SIG-M5 treated with dmso at 0.1 percent for 504 hours (cell line): ENCODE data around the gene ARRB2.

Source experiments
- DNase-seq: peaks from one replicate; lab custom pipeline; 2025; ENCODE audit not compliant: unreplicated experiment; lab: John Stamatoyannopoulos, UW

Gene ARRB2

DNA sequence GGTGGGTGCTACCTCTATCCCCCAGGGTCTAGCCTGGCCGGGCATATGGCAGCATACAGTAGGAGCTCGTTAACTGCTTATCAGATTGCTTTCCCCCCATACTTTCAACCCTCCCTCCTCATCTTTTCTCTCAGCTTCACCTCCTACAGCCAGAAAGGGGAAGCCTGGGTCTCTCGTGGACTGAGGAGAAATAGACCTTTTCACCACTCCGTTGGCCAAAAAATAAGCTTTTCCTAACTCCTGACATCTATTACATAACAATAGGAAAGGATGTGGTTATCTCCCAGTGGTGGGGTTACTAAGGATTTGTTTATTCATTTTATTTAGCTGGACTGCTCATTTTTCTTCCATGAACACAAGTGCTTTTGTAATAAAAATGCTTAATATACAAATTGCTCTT lies 38.3 kb downstream of the ARRB2 start:
- no peak for DNase-seq

DNA sequence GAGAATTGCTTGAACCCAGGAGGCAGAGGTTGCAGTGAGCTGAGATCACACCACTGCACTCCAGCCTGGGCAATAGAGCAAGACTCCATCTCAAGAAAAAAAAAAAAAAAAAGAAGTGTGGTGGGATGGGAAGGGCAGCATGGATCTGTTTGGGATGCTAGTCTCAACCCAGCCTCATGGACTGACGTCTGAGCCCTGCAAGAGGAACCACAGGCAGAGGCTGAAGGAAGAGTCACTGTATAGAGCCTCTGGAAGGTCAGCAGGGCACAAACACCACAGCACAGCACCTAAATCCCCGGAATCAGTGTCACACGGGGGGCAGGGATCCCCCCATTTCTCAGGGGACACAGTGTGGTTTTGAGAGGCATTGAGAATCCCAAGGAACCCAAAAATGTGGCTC lies 40.2 kb downstream of the ARRB2 start:
- DNase-seq: no peak

DNA sequence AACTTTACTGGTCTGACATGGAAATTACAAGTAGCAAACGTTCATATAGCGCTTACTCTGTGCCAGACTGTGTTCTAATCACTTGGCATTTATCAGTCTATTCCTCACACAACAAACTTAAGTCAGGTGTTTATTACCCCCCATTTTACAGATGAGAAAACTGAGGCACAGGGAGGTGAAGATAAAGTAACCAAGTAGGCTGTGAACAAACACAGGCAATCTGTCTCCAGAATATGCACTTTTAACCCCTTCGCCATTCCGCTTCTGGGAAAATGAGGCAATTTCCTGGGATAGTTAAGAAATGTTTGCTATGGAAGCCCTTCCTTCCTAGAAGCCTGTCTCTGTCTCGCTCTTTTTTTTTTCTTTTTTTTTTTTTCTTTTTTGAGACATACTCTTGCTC lies 41.5 kb downstream of the ARRB2 start:
- DNase-seq: no peak

DNA sequence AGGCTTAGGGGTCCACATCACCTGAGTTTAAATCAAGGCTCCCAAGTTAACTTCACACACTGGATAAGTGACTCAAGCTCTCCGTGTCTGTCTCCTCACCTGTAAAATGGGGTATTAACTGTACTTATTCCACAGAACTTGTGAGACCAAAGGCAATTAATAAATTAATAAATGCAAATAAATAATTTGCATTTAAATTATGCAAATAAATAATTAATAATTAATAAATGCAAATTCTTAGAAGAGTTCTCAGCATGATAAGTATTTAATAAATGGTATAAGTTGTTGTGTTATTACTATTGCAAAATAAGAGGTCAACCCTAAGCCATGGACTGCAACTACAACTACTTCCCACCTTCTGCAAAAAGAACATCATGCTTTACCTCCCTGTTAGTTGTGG lies 43.0 kb downstream of the ARRB2 start:
- no peak for DNase-seq

DNA sequence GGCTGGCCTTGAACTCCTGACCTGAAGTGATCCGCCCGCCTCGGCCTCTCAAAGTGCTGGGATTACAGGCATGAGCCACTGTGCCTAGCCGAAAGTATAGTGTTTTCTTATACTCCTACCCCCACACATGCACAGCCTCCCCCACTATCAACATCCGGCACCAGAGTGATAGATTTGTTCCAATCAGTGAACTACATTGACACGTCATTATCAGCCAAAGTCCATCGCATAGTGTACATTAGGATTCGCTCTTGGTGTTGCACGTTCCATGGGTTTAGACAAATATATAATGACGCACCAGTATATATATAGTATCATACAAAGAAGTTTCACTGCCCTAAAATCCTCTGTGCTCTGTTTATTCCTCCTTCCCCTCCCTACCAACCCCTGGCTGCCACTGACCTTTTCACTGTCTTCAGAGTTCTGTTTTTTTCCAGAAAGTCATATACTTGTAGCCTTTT lies 49.4 kb downstream of the ARRB2 start:
- DNase-seq: peak; percentile 41

DNA sequence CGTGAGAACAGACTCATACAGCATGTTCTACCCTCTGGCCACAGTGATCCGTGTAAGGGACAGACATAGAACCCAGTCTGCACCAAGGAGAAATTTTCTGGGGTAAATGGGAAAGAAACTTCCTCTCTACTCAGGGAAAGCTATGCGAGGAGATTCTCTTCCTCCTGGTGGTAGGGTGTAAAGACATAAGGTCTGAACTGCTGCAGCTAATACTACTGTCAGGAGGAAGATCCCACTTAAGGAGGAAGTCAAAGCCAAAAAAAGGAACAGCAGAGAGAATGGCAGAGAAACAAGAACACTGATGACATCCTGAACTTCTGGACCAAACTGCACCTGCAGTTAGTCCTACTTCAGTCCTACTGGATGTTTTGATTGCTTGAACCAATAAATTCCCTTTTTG lies 54.2 kb downstream of the ARRB2 start:
- peak; percentile 78 for DNase-seq

DNA sequence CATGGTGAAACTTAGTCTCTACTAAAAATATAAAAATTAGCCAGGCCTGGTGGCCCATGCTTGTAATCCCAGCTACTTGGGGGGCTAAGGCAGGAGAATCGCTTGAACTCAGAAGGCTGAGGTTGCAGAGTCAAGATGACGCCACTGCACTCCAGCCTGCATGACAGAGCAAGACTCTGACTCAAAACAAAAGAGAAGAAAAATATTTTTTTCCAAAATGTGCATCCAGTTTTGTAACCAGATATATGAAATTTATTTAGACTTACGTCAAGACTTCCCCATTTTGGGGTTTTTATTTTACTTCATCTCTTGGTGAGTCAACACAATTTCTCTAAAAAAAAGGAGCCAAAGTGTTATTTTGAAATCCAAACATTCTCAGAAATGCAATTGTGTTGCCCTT lies 55.8 kb downstream of the ARRB2 start:
- peak; percentile 51 for DNase-seq

DNA sequence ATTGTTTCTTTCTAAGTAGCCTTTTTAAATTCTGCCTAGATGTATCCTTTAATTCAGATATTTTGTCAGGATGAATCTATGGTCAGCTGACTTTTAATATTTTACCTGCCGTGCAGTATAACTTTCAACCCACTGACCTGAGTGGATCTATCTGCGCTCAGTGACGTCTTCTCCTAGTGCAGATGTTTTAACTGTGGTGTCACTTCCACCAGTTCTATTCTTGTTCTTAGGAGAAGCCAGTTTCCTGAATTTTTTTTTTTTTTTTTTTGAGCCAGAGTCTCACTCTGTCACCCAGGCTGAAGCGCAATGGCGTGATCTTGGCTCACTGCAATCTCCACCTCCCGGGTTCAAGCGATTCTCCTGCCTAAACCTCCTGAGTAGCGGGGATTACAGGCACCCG lies 56.3 kb downstream of the ARRB2 start:
- no peak for DNase-seq

DNA sequence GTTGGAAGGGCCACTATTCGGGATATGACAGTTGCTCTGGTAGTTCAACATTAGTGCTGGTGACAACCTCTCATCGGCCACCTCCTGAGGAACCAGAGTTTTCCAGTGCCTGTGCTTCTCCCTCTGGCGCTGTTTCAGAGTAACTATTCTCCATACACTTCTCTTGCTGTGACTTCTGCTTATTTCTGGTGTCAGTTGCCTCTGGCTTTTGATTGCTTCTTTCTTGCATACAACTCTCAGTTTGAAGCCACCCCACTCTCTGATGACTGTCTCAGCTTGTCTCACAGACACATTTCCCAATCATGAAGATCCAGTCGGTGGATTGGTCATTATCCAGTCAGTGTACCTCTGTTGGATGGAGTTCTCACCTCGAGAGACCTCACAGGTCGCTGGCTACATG lies 57.9 kb downstream of the ARRB2 start:
- DNase-seq: peak; percentile 17

DNA sequence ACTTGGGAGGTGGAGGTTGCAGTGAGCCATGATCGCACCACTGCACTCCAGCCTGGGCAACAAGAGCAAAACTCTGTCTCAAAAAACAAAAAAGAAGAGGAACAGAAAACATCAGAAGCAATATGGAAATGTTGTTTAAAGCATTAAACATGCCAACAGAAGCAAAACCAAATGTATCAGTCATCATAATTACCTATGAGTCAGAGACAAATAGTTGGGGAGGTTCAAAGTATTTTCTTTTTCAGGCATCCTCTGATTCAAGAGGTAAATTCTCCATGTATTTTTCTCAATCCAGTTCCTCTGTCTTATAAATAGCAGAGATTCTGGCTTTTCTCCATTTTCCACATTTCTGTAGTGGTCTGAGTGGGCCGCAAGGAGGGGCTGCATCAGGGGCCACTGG lies 59.2 kb downstream of the ARRB2 start:
- DNase-seq: no peak
